GM18508 (cell line): ENCODE measurements around the gene CAPN1.

ENCODE experiments used
- ATAC-seq: cut with Tn5 transposase; IDR thresholded peaks from one replicate; pipeline ENCODE4 v1.9.1; 2021; ENCODE audit warnings: moderate number of reproducible peaks; ENCODE audit not compliant: insufficient read depth, unreplicated experiment

CAPN1 gene

DNA sequence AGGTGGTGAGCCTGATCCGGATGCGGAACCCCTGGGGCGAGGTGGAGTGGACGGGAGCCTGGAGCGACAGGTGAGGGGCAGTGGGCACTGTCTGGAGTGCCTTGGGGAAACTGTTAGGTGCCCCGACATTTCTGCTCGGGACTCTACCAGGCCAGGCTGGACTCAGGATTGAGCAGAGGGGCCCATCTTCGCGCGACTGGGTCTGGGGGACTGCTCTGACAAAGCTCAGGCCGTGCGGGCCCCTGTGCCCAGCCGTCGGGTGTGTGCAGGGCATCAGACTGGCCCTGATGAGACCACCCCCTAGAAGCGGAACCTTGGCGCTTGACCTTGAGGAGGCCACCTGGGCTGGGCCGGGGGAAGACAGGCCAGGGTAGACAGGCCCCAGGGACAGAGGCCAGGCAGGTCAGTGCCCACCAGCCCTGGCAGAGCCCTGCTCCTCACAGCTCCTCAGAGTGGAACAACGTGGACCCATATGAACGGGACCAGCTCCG is 6.3 kb downstream of the CAPN1 start:
- no peak for ATAC-seq

DNA sequence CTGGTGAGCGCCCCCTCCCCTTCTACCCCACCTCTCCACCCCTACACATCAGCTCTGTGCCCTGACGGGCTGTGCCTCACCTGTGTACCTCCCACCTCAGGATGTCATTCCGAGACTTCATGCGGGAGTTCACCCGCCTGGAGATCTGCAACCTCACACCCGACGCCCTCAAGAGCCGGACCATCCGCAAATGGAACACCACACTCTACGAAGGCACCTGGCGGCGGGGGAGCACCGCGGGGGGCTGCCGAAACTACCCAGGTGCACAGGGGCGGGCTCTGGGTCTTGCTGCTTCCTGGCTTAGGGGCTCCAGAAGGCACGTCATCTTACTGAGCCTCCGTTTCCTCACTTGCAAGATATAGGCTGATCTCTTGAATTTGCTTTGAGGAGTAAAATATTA is 6.8 kb downstream of the CAPN1 start:
- ATAC-seq = no peak

DNA sequence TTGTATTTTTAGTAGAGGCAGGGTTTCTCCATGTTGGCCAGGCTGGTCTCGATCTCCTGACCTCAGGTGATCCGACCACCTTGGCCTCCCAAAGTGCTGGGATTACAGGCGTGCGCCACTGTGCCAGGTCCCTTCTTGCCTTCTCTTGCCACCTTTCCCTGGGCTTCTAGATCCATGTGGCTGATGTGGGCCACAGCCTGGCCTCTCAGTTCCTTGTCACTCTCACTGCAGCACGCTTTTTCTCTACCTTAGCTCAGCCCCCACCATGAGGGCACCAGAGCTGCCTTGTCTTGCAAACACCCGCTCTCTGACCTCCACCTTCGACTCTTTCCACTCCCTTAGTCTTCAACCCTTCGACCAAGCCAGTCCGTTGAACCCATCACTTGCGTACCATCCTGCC is 7.5 kb downstream of the CAPN1 start:
- no peak for ATAC-seq

DNA sequence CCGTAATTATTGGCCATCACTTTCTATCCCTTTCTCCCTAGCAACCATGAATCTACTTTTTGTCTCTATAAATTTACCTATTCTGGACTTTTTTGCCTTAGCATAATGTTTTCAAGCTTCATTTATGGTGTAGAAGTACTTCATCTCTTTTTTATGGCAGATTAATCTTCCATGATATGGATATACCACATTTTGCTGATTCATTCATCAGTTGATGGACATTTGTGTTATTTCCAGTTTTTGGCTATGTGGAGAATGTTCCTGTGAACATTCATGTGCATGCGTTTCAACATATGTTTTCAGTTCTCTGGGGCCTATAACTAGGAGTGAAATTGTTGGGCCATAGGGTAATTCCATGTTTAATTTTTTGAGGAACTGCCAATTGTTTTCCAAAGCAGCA is 12.8 kb downstream of the CAPN1 start:
- ATAC-seq = no peak

DNA sequence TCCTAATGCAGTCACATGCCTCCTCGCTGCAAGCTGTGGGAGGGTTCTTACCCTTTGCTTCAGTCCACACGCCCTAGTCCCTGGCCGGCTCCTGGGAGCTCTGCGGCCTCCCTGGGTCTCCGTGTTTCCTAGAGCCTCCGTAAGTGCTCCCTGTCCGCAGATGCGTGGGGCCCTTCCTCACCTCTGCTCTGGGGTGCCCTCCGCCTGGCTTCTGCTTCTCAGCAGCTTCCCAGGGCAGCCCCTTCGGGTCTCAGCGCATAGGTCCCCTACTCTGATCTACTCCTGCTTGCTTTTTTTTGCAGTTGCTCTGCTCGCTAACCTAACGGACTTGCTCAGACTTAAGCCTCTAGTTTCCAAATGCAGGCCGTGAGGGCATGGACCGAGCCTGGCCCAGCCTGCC is 22.4 kb downstream of the CAPN1 start:
- ATAC-seq = no peak

DNA sequence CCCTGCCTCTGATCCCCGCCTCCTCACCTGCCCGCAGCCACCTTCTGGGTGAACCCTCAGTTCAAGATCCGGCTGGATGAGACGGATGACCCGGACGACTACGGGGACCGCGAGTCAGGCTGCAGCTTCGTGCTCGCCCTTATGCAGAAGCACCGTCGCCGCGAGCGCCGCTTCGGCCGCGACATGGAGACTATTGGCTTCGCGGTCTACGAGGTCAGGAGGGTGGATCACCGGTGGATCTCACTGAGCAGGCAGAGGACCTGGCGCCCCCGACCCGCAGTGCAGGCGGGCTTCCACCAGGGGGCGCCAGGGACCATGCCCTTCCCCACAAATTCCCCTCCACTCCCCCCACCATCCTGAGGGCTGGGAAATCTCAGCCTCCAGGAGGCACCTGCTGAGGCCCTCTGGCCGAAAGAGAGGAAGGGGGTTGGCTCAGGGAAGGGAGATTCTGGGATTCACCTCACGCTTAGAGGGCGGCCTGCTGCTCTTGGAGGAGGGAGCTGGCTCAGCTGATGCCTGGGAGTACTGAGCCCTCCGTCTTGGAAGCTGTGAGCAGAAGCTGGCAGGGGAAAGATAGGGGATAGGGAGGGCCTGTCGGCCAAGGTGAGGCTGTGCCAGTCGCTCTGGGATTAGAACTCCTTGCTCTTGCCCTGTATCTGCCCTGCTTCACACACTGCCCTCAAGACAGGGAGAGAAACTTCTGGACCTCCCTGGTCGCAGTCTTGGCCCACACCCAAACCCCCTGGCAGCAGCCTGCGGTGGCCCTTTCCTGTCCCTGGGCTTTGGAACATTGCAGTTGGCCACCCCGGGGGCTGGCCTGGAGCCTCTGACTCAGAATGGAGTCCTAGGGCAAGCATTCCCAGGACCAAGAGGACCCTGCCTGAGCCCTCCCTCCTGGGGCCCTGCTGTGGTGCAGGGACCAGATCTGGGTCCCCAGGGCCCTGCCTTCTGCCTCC is 23.2 kb downstream of the CAPN1 start:
- ATAC-seq = no peak

DNA sequence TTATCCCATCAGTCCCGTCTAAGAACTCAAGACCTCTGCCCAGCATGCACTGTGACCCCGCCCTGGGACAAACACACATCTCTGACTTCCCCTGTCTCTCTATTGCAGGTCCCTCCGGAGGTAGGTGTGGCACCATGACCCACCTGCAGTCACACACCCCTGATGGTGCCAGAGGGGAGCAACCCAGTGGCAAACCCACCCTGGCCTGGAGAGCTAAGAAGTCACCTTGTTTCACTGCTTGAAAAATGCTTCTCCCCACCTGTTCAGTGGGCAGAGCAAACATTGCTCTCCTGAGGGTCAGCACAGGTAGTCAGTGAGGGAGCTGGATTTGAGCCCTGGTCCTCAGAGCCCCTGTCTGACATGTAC is 23.9 kb downstream of the CAPN1 start:
- ATAC-seq = no peak

DNA sequence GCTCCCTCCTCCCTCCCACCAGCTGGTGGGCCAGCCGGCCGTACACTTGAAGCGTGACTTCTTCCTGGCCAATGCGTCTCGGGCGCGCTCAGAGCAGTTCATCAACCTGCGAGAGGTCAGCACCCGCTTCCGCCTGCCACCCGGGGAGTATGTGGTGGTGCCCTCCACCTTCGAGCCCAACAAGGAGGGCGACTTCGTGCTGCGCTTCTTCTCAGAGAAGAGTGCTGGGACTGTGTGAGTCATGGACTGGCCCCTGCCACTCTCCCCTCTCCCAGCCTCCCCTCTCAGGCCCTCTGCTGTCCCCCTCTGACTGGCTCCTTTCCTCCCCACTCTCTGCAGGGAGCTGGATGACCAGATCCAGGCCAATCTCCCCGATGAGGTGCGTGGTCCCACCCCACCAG is 24.7 kb downstream of the CAPN1 start:
- ATAC-seq = no peak

DNA sequence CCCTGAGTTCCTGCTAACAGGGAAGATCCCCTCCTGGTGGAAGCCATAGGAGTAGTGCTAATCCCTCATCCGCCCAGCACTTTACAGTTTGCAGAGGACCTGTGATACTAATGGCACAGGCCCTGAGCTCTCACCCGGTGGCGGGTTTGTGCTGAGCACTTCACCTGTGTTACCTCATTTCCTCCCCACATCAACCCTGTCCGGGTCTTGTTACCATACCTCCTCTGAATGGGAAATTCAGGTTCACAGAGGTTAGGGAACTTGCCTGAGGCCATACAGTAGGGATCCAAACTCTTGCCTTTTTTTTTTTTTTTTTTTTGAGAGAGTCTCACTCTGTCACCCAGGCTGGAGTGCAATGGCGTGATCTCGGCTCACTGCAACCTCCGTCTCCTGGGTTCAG is 25.2 kb downstream of the CAPN1 start:
- ATAC-seq = no peak

DNA sequence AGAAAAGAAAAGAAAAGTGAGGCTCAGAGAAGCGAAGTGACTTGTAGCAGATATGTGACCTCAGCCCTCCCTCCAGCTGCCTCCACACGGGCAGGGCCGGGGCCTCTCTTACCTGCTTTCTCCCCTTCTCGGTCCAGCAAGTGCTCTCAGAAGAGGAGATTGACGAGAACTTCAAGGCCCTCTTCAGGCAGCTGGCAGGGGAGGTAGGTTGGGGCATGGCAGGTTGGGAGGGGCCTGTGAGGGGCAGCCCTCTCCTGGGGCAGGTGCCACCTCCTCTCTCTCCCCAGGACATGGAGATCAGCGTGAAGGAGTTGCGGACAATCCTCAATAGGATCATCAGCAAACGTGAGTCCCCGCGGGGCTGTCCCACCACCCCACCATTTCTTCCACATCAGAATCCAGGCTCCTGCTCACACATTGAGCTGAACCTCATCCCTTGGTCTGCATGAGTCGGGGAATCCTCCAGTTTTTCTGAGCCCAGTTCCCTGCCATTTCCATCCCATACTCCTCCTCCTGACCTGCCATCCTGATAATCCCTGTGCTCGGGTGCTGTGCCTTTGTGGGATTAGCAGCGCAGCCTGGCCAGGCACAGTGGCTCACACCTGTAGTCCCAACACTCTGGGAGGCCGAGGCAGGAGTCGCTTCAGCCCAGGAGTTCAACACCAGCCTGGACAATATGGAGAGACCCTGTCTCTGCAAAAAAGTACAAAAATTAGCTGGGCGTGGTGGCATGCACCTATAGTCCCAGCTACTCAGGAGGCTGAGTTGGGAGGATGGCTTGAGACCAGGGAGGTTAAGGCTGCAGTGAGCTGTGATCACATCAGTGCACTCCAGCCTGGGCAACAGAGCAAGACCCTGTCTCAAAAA is 26.4 kb downstream of the CAPN1 start:
- ATAC-seq = no peak

DNA sequence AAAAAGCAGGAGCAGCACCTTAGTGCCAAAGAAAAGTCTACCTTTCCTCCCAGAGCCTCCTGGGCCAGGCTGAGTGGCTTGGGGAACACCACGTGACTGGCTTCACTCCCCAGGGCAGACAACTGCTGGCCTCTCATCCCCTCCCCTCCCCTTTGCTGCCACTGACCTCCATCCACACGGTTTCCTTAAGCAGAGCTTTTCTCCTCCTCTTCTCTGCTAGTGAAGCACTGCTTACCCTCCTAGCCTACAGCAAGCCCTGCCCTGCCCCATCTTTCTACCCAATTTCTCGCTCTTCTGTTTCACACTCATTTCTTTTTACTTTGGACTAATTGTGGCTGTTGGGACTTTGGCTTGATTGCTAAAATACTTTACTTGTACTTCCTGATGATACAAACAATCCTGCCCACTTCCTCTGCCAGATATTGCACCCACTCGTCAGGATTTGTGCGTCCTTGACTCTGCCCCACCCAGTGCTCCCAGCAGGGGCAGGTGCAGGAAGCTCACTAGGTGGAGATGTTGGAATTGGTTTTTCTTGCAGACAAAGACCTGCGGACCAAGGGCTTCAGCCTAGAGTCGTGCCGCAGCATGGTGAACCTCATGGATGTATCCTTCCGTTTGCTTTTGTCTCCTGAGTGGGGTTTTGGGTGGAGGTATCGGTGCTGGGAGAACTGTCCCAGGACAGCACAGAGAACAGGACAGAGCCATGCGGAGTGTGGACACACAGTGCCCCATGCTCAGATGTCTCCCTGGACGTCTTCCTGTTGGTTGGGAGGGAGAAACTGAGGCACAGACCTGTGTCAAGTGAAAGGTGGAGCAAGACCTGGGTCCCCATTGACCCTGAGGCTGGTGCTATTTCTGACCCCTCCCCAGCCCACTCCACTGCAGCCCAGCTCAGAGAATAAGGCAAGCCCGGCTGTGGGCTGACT is 27.3 kb downstream of the CAPN1 start:
- ATAC-seq = no peak

DNA sequence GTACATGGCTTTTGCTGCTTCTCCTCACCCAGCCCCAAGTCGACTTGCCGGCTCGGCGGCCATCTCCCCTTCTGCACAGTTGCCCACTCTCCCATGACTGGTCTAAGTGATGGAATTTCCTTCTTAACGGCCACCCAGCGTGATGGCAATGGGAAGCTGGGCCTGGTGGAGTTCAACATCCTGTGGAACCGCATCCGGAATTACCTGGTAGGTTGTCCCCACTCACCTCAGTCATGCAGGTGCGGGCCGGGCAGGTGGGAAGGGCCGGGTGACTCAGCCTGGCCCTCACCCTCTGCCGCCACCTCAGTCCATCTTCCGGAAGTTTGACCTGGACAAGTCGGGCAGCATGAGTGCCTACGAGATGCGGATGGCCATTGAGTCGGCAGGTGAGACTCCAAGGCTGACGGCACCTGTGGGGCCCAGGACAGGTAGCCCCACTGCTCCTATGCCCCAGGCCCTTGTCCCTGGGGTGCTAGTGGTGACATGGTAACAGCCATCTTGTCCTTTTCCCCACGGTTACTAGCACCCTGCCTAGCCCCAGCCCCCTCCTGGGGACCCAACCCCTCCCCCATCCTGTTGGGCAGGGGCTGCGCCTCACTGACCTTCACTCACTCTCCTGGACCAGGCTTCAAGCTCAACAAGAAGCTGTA is 28.1 kb downstream of the CAPN1 start:
- no peak for ATAC-seq

DNA sequence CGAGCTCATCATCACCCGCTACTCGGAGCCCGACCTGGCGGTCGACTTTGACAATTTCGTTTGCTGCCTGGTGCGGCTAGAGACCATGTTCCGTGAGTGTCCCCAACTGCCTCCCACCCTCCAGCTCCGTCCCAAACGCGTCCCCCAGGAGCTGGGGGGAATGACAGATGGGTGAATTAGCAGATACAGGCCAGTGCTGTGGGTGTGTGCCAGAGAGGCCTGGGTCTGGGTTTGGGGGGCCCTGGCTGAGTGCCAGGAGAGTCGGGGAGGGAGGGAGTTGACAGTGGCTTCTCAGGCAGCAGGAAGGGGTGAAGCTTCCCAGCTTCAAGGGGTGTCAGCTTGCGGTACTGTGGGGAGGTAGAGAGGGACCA is 28.6 kb downstream of the CAPN1 start:
- no peak for ATAC-seq

DNA sequence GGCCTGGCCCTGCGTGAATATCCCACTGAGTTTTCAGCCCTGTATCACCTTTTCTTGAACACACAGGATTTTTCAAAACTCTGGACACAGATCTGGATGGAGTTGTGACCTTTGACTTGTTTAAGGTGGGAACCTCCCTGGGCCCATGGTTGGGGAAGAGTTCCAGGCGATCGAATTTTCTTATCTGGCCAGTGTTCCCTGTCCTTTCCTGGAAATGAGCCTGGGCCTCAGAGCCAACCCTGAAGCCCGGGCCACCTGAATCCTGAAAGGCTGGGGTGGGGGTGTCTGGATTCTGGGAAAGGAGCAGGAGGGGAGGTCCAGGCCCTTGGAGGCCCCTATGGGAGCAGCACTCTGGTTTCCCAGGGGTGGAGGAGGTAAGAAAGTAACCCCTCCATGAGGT is 29.0 kb downstream of the CAPN1 start:
- no peak for ATAC-seq

DNA sequence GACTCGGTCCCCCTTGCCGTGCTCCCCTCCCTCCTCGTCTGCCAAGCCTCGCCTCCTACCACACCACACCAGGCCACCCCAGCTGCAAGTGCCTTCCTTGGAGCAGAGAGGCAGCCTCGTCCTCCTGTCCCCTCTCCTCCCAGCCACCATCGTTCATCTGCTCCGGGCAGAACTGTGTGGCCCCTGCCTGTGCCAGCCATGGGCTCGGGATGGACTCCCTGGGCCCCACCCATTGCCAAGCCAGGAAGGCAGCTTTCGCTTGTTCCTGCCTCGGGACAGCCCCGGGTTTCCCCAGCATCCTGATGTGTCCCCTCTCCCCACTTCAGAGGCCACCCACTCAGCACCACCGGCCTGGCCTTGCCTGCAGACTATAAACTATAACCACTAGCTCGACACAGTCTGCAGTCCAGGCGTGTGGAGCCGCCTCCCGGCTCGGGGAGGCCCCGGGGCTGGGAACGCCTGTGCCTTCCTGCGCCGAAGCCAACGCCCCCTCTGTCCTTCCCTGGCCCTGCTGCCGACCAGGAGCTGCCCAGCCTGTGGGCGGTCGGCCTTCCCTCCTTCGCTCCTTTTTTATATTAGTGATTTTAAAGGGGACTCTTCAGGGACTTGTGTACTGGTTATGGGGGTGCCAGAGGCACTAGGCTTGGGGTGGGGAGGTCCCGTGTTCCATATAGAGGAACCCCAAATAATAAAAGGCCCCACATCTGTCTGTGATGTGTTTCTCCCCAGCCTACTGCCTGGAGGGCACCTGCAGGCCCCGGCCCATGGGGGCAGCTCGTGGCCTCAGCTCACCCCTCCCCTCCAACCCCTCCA is 29.8 kb downstream of the CAPN1 start:
- no peak for ATAC-seq

DNA sequence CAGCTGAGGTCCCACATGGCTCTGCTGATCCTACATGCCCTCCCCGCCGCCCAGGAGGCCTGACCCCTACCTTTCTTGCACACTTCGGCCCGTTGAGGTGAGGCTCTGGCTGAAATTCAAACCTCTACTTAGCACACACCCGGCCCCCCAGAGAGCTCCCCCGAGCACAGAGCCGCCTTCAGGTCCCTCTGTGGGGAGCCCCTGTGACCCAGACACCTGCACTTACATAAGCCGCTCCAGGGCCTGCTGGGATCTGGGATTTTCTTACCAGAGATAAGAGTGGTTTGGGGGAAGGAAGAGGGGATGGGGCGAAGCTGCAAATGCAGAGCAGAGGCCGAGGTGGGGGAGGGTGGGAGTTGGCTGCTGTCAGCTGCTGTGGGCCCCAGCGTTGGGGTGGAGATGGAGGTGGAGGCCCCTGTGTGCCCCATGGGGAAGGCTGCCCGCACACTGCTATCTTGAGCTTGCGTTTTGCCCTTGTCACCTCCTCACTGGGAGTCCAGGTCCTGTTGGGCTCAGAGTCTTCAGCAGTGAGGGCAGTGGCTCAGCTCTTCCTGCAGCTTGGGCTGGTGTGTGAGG is 30.6 kb downstream of the CAPN1 start:
- ATAC-seq = no peak

DNA sequence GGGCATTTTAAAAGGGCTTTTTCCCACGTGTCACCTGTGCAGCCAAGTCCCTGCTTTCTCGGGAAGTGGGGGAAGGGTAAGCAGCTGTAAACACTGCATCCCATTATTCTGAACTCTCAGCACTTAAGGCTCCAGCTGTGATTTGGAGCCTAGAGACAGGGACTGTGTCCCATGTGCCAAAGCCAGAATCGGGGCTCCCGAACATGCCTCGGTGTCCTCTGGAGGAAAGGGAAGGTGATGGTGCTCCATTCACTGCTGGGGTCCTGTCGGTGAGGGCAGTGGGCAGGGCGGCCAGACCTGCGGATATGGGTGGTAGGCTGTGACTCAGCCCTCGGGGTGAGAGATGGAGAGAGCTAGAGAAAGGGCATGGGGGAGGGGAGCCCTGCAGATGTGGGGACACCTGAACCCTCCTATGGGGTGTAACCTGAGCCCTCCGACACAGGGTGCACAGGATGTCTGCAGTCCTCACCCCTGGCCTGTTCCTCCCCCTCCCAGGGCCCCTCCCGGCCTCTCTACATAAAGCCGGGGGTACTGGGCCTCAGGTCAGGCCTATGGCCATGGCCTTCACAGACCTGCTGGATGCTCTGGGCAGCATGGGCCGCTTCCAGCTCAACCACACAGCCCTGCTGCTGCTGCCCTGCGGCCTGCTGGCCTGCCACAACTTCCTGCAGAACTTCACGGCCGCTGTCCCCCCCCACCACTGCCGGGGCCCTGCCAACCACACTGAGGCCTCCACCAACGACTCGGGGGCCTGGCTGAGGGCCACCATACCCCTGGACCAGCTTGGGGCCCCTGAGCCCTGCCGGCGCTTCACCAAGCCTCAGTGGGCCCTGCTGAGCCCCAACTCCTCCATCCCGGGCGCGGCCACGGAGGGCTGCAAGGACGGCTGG is 31.8 kb downstream of the CAPN1 start:
- no peak for ATAC-seq
